Neural cell (in vitro differentiated cells): ENCODE measurements around the gene PPM1H.

ENCODE experiments used
- CTCF ChIP-seq: fragments of 450-650 bp; IDR thresholded peaks from 2 replicates; pipeline ENCODE4 v1.5.1; 2014; ENCODE audit warnings: antibody characterized with exemption, mild to moderate bottlenecking, moderate library complexity; ENCODE audit not compliant: poor library complexity, severe bottlenecking
- EP300 ChIP-seq: fragments of 450-650 bp; conservative IDR thresholded peaks from 2 replicates; pipeline ENCODE4 v1.6.1; 2014; ENCODE audit warnings: antibody characterized with exemption, mild to moderate bottlenecking, moderate library complexity; ENCODE audit not compliant: poor library complexity, severe bottlenecking
- EZH2 ChIP-seq: fragments of 200-600, 300-800 bp; shearing (Covaris generic), sonication (generic); IDR thresholded peaks from 2 replicates; pipeline ENCODE4 v1.6.1; 2014; ENCODE audit warnings: antibody characterized with exemption, low read length, borderline replicate concordance, mild to moderate bottlenecking; ENCODE audit not compliant: insufficient read depth, poor library complexity, severe bottlenecking
- MXI1 ChIP-seq: fragments of 450-650 bp; conservative IDR thresholded peaks from 2 replicates; pipeline ENCODE4 v1.6.1; 2014; ENCODE audit warnings: antibody characterized with exemption, mild to moderate bottlenecking; ENCODE audit not compliant: poor library complexity, severe bottlenecking
- POLR2AphosphoS5 ChIP-seq: IDR thresholded peaks from 2 replicates; pipeline ENCODE4 v1.6.1; 2012
- RAD21 ChIP-seq: fragments of 450-650 bp; conservative IDR thresholded peaks from 2 replicates; pipeline ENCODE4 v1.6.1; 2014; ENCODE audit warnings: antibody characterized with exemption, mild to moderate bottlenecking, moderate library complexity
- REST ChIP-seq: IDR thresholded peaks from 2 replicates; pipeline ENCODE4 v1.6.1; 2012; ENCODE audit warnings: borderline replicate concordance
- SMC3 ChIP-seq: fragments of 450-650 bp; conservative IDR thresholded peaks from 2 replicates; pipeline ENCODE4 v1.6.1; 2014; ENCODE audit warnings: antibody characterized with exemption, mild to moderate bottlenecking, moderate library complexity; ENCODE audit not compliant: poor library complexity
- TAF1 ChIP-seq: IDR thresholded peaks from 2 replicates; pipeline ENCODE4 v1.6.1; 2012; ENCODE audit warnings: low read depth

DNA sequence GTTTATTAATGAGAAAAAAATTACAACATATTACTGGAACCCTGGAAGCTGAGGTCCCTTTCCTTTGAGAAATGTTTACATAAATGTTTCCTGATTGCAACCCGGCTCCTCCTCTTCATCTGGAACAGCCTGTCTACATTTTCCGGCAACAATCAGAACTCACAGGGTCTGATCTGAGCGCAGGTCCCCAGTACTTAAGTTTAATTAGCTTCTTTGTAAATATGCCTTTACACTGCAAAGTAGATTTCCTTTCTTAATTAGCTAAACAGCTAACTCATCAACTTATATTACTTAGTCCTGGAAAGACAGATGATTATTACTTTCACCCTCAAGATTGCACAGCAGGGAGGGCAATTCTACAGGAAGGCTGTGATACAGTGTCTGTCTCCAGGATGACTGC, 255.3 kb downstream of the PPM1H start:
- no peak for TF ChIP-seq CTCF
- no peak for TF ChIP-seq TAF1
- no peak for TF ChIP-seq EP300
- TF ChIP-seq RAD21: no peak
- no peak for TF ChIP-seq MXI1
- TF ChIP-seq SMC3: no peak
- TF ChIP-seq POLR2AphosphoS5: no peak
- no peak for TF ChIP-seq EZH2
- TF ChIP-seq REST: no peak
